KG1 (cell line): ENCODE measurements around the gene NDUFAF8.
A peak's percentile ranks its signal among the peaks of the same experiment; 100 is the strongest.

Source experiments
- DNase-seq: peaks from one replicate; lab custom pipeline; 2025; lab: John Stamatoyannopoulos, UW

Gene NDUFAF8

GRCh38 chr17:81277421-81277820, 38.3 kb downstream of the NDUFAF8 start:
- DNase-seq, result no peak

GRCh38 chr17:81277946-81278693, 39.0 kb downstream of the NDUFAF8 start:
- DNase-seq, result no peak

GRCh38 chr17:81278831-81279230, 39.7 kb downstream of the NDUFAF8 start:
- no peak for DNase-seq

GRCh38 chr17:81279278-81280275, 40.5 kb downstream of the NDUFAF8 start:
- no peak for DNase-seq

- DNase-seq, result no peak
Observed at GRCh38 chr17:81280571-81280970, 41.5 kb downstream of the NDUFAF8 start.

GRCh38 chr17:81282141-81282540, 43.0 kb downstream of the NDUFAF8 start:
- DNase-seq, result no peak

- no peak for DNase-seq
Observed at GRCh38 chr17:81282876-81283275, 43.8 kb downstream of the NDUFAF8 start.

- peak; percentile 73 for DNase-seq
Observed at GRCh38 chr17:81285179-81285878, 46.2 kb downstream of the NDUFAF8 start.

GRCh38 chr17:81285894-81286293, 46.8 kb downstream of the NDUFAF8 start:
- DNase-seq, result no peak

GRCh38 chr17:81286491-81287145, 47.5 kb downstream of the NDUFAF8 start:
- DNase-seq, result no peak

GRCh38 chr17:81287152-81287551, 48.0 kb downstream of the NDUFAF8 start:
- no peak for DNase-seq

GRCh38 chr17:81287741-81288430, 48.8 kb downstream of the NDUFAF8 start:
- DNase-seq, result no peak

- DNase-seq, result no peak
Observed at GRCh38 chr17:81288715-81289114, 49.6 kb downstream of the NDUFAF8 start.

GRCh38 chr17:81289627-81290026, 50.5 kb downstream of the NDUFAF8 start:
- no peak for DNase-seq

- no peak for DNase-seq
Observed at GRCh38 chr17:81290230-81290629, 51.1 kb downstream of the NDUFAF8 start.
